Ovary (tissue), 9 donors: Measurements from ENCODE around the gene NUDT16. TPM values are rescaled to one million over a fixed set of nuclear protein-coding genes. Genes with fewer than 3 reads are reported as not detected.
A peak's percentile ranks its signal among the peaks of the same experiment; 100 is the strongest.
"Not testable (repeated sequence)": the region's sequence is repeated elsewhere in the genome, so short reads cannot be mapped to it uniquely, and the experiment has no call there.

Experiments used
- DNase-seq, 5 donors: peaks; one replicate each; pipeline ENCODE4 v3.0.0-alpha.2; 2019 to 2020
- H3K27ac ChIP-seq, 2 donors: fragments of 200-600 bp; one replicate each; pipeline versions ENCODE4 v1.5.1 to v1.8.0; 2019 to 2022
- H3K27me3 ChIP-seq: fragments of 200-600 bp; one replicate; pipeline ENCODE4 v1.8.0; 2022
- H3K36me3 ChIP-seq: fragments of 200-600 bp; sonication (generic); one replicate; pipeline ENCODE4 v1.5.1; 2019
- H3K4me1 ChIP-seq: one replicate; pipeline ENCODE4 v1.8.1; 2013; ENCODE audit warnings: mild to moderate bottlenecking, moderate library complexity; ENCODE audit not compliant: insufficient read depth
- H3K4me3 ChIP-seq: fragments of 200-600 bp; sonication (generic); one replicate; pipeline ENCODE4 v1.5.1; 2017
- H3K9me3 ChIP-seq, 2 donors: fragments of 200-600 bp in 1 of 2; sonication (generic) in 1 of 2; one replicate each; pipeline versions ENCODE4 v1.5.1 to v1.8.1; 2013 to 2019; ENCODE audit warnings: mild to moderate bottlenecking in 1 of 2, moderate library complexity in 1 of 2
- CTCF ChIP-seq, 3 donors: fragments of 450-650 bp in 2 of 3; fragments of 200-600 bp in 1 of 3; IDR thresholded peaks; one replicate each; pipeline versions ENCODE4 v1.5.1 to v1.8.0; 2016 to 2022; ENCODE audit warnings: antibody characterized with exemption in 3 of 3, mild to moderate bottlenecking in 1 of 3
- EP300 ChIP-seq: sonication (generic); formaldehyde crosslinking; IDR thresholded peaks from one replicate; pipeline ENCODE4 v1.6.1; 2017; ENCODE audit warnings: antibody characterized with exemption
- POLR2A ChIP-seq: fragments of 450-650 bp; IDR thresholded peaks from one replicate; pipeline ENCODE4 v1.6.1; 2017; ENCODE audit warnings: antibody characterized with exemption, mild to moderate bottlenecking, moderate library complexity
- WGBS, 3 donors: extraction: QIAGEN DNeasy Blood & Tissue Kit in 1 of 3; methylation state at CpG; one replicate each; pipeline versions ENCODE4 v1.1.5 to v1.1.7; 2013 to 2017; 5-methylcytosine and 5-hydroxymethylcytosine counted together
- intact Hi-C, 4 donors: fragments of 100-400 bp; cut with DNase I; formaldehyde crosslinking; loops; one replicate each; pipeline versions ENCODE4 v1.11.0 to v1.15.1; 2022 to 2023
- polyA plus RNA-seq, 2 donors: library from polyadenylated mRNA; stranded (reverse); fragments of 200-250 nt in 1 of 2; fragments of 350-450 nt in 1 of 2; fragmentation: Illumina TruSeq in 1 of 2; extraction: RNeasy Lipid Tissue Mini Kit (QIAGEN cat#74804) in 1 of 2; gene quantifications; one replicate each; pipeline ENCODE4 v1.2.3, GENCODE V29; 2013 to 2014
- total RNA-seq, 7 donors: library from RNA; depleted of rRNA in 2 of 7; stranded (reverse); fragments of >200 nt in 2 of 7; fragmentation: NEBNext Ultra II Directional in 3 of 7; extraction: Animal tissue kit (Norgen Biotek cat#: 25700) in 3 of 7; gene quantifications; one replicate each; pipeline versions ENCODE4 v1.1.0 to v1.2.4, GENCODE V29; 2016 to 2023
- donor health status: DM: no; HTN: no; CAD: no; lungs with moderate emphysema.
- donor health status: DM: no; HTN: no; CAD: no.
- donor health status: Bipolar disorder and iron deficiency.
- donor health status: DM: yes; HTN: yes; CAD: no.
- donor health status: DM: no; HTN: no; CAD: no.
- donor health status: DM: yes; HTN: yes; CAD: no.

Gene NUDT16
- total and polyA plus RNA-seq, 9 donors: 16.0 to 36.1 (median 29.5) TPM

GRCh38 chr3:131374741-131375140, 6.8 kb upstream of the NUDT16 start:
- H3K4me3 ChIP-seq: no peak overlapping the region
- no peak overlapping the region for H3K27ac ChIP-seq
- intact Hi-C loops: no loop called here
- peaks cover 5% of the 10 kb centered on the region for H3K4me1 ChIP-seq
- H3K9me3 ChIP-seq: no peaks in the 10 kb centered on the region
- 98 to 100% (median 100%) methylated on average over 2 of the region's 2 CpGs for WGBS, 3 donors
- H3K36me3 ChIP-seq: no peaks in the 10 kb centered on the region
- DNase-seq: no peak
- H3K27me3 ChIP-seq: no peaks in the 10 kb centered on the region
- no peak for TF ChIP-seq EP300
- TF ChIP-seq POLR2A: no peak
- TF ChIP-seq CTCF (IDR thresholded peaks at IDR 0.05): no peak

- 9 to 12% (median 12%) methylated on average over 16 of the region's 16 CpGs for WGBS, 3 donors
- H3K27me3 ChIP-seq, H3K9me3 ChIP-seq, H3K4me1 ChIP-seq, H3K36me3 ChIP-seq, intact Hi-C loops: not testable (repeated sequence)
- Histone ChIP-seq H3K27ac (peak overlapping the region; percentile 17 to 95), H3K4me3 (peak overlapping the region; percentile 78)
- TF ChIP-seq POLR2A: peak; percentile 72
- DNase-seq: peak in 1 of 5 donors; percentile 37
These were observed 641 bp upstream of the NUDT16 start for GRCh38 chr3:131380821-131381444.

GRCh38 chr3:131386429-131387165, 5.0 kb downstream of the NUDT16 start:
- H3K4me1 ChIP-seq: peaks cover 2% of the 10 kb centered on the region
- intact Hi-C loops: no loop called here
- TF ChIP-seq POLR2A (no peak), EP300 (no peak), CTCF (IDR thresholded peaks at IDR 0.05) (no peak)
- DNase-seq: peak in 1 of 5 donors; percentile 38
- no peaks in the 10 kb centered on the region for H3K36me3 ChIP-seq
- no peaks in the 10 kb centered on the region for H3K9me3 ChIP-seq
- H3K4me3 ChIP-seq: no peak overlapping the region
- H3K27ac ChIP-seq: no peak overlapping the region
- H3K27me3 ChIP-seq: no peaks in the 10 kb centered on the region
- WGBS, 3 donors: 49 to 59% (median 50%) methylated on average over 6 of the region's 6 CpGs

- Histone ChIP-seq H3K4me1 (peaks cover 2% of the 10 kb centered on the region), H3K27me3 (no peaks in the 10 kb centered on the region), H3K27ac (no peak overlapping the region), H3K36me3 (no peaks in the 10 kb centered on the region), H3K4me3 (no peak overlapping the region), H3K9me3 (no peaks in the 10 kb centered on the region)
- intact Hi-C loops: no loop called here
- DNase-seq: no peak
- WGBS, 3 donors: 38 to 62% (median 44%) methylated on average over 1 of the region's 1 CpG
- TF ChIP-seq EP300 (no peak), CTCF (IDR thresholded peaks at IDR 0.05) (no peak), POLR2A (no peak)
These were observed 6.4 kb downstream of the NUDT16 start for GRCh38 chr3:131387796-131388489.

- DNase-seq: no peak
- WGBS, 3 donors: 44 to 58% (median 46%) methylated on average over 2 of the region's 2 CpGs
- Histone ChIP-seq H3K36me3 (no peaks in the 10 kb centered on the region), H3K27ac (no peak overlapping the region), H3K27me3 (no peaks in the 10 kb centered on the region), H3K4me3 (no peak overlapping the region), H3K9me3 (no peaks in the 10 kb centered on the region), H3K4me1 (no peaks in the 10 kb centered on the region)
- no peak for TF ChIP-seq POLR2A
- TF ChIP-seq CTCF (IDR thresholded peaks at IDR 0.05): no peak
- TF ChIP-seq EP300: no peak
- intact Hi-C loops: no loop called here
These were observed 6.9 kb downstream of the NUDT16 start for GRCh38 chr3:131388490-131388799.
